B cell (primary cell): ENCODE results near the gene RNF19B. TPM values are rescaled to one million over a fixed set of nuclear protein-coding genes. Genes with fewer than 3 reads are reported as not detected.

Source experiments
- ATAC-seq: fragments of 200-7000 bp; cut with Tn5 transposase; one replicate; pipeline ENCODE4 v1.10.0; 2021; ENCODE audit warnings: low read depth, mild to moderate bottlenecking, moderate number of reproducible peaks, moderate library complexity
- CTCF ChIA-PET: fragments of 350-600 bp; sonication (Branson Sonifier 250); formaldehyde crosslinking; loops from one replicate; lab custom pipeline; 2021; ENCODE audit warnings: antibody characterized with exemption, inconsistent platforms; lab: Charles Lee
- POLR2A ChIA-PET: fragments of 350-600 bp; sonication (Branson Sonifier 250); formaldehyde crosslinking; loops from one replicate; lab custom pipeline; 2021; ENCODE audit warnings: antibody characterized with exemption; lab: Charles Lee
- DNase-seq: peaks from one replicate; pipeline ENCODE4 v3.0.0; 2013
- H2AFZ ChIP-seq: 2 replicates; pipeline ENCODE4 v1.6.1; 2012; ENCODE audit warnings: mild to moderate bottlenecking, low read depth, low read length; ENCODE audit not compliant: insufficient read depth, poor library complexity, severe bottlenecking
- H3K27ac ChIP-seq, 2 donors: 1 replicate in 1 of 2; 2 replicates in 1 of 2; pipeline ENCODE4 v1.5.1; 2012 to 2013; ENCODE audit warnings: low read length in 2 of 2, mild to moderate bottlenecking in 2 of 2, moderate library complexity in 1 of 2
- H3K27me3 ChIP-seq, 4 experiments: fragments of 200-600 bp in 1 of 4; sonication (generic) in 1 of 4; replicated peaks in 1 of 4; 1 replicate in 2 of 4; 2 replicates in 2 of 4; pipeline versions ENCODE4 v1.6.1 to v1.7.0; 2013 to 2016; ENCODE audit warnings: low read length in 3 of 4, mild to moderate bottlenecking in 2 of 4, mixed read lengths in 1 of 4, moderate library complexity in 1 of 4; ENCODE audit not compliant: insufficient read depth in 4 of 4, control insufficient read depth in 3 of 4; ENCODE audit errors: control extremely low read depth in 1 of 4
- H3K36me3 ChIP-seq, 2 experiments: replicated peaks in 1 of 2; 1 replicate in 1 of 2; 2 replicates in 1 of 2; pipeline versions ENCODE4 v1.6.1 to v1.7.1; 2013; ENCODE audit warnings: low read length in 1 of 2; ENCODE audit not compliant: insufficient read depth in 2 of 2, control insufficient read depth in 1 of 2; ENCODE audit errors: control extremely low read depth in 1 of 2, extremely low read depth in 1 of 2
- H3K4me1 ChIP-seq, 2 donors: fragments of 200-600 bp in 1 of 2; sonication (generic) in 1 of 2; 1 replicate in 1 of 2; 2 replicates in 1 of 2; pipeline versions ENCODE4 v1.5.1 to v1.6.1; 2013 to 2017; ENCODE audit warnings: low read length in 2 of 2; ENCODE audit not compliant: control insufficient read depth in 2 of 2, insufficient read depth in 2 of 2
- H3K4me2 ChIP-seq: replicated peaks from 2 replicates; pipeline ENCODE3; 2012; ENCODE audit warnings: mild to moderate bottlenecking, low read depth, low read length; ENCODE audit not compliant: poor library complexity, severe bottlenecking
- H3K4me3 ChIP-seq, 5 experiments: fragments of 200-600 bp in 1 of 5; sonication (generic) in 1 of 5; 1 replicate in 3 of 5; 2 replicates in 2 of 5; pipeline versions ENCODE4 v1.5.1 to v1.7.0; 2011 to 2016; ENCODE audit warnings: low read length in 4 of 5, mild to moderate bottlenecking in 4 of 5, low read depth in 2 of 5, control low read depth in 1 of 5, moderate library complexity in 1 of 5; ENCODE audit not compliant: insufficient read depth in 1 of 5; ENCODE audit errors: control extremely low read depth in 1 of 5, extremely low read depth in 1 of 5
- H3K79me2 ChIP-seq: fragments of 200-600 bp; sonication (generic); one replicate; pipeline ENCODE4 v1.6.0; 2016; ENCODE audit warnings: low read length; ENCODE audit not compliant: control insufficient read depth, insufficient read depth
- H3K9ac ChIP-seq: fragments of 200-600 bp; sonication (generic); 2 replicates; pipeline ENCODE4 v1.6.1; 2017; ENCODE audit warnings: mild to moderate bottlenecking, low read length, moderate library complexity
- H3K9me3 ChIP-seq, 3 donors: one replicate each; pipeline versions ENCODE4 v1.6.1 to v1.7.1; 2013; ENCODE audit warnings: low read length in 2 of 3; ENCODE audit not compliant: control insufficient read depth in 2 of 3, insufficient read depth in 1 of 3; ENCODE audit errors: control extremely low read depth in 1 of 3
- H4K20me1 ChIP-seq: 2 replicates; pipeline ENCODE4 v1.6.0; 2012; ENCODE audit warnings: mild to moderate bottlenecking, low read length; ENCODE audit not compliant: insufficient read depth, control insufficient read depth, poor library complexity, severe bottlenecking
- H3K27ac Mint-ChIP-seq: one replicate; pipeline ENCODE4 v1.8.0; 2021; ENCODE audit warnings: mixed read lengths
- H3K27me3 Mint-ChIP-seq: one replicate; pipeline ENCODE4 v1.8.0; 2021; ENCODE audit warnings: mixed read lengths
- H3K4me1 Mint-ChIP-seq: one replicate; pipeline ENCODE4 v1.8.0; 2021; ENCODE audit warnings: mixed read lengths
- H3K4me3 Mint-ChIP-seq: one replicate; pipeline ENCODE4 v1.8.0; 2021; ENCODE audit warnings: mixed read lengths
- H3K9me3 Mint-ChIP-seq: one replicate; pipeline ENCODE4 v1.8.0; 2022; ENCODE audit warnings: mixed read lengths; ENCODE audit not compliant: insufficient read depth
- CTCF ChIP-seq: fragments of 200-600 bp; IDR thresholded peaks from one replicate; pipeline ENCODE4 v1.8.0; 2022; ENCODE audit warnings: antibody characterized with exemption, mild to moderate bottlenecking
- EZH2 ChIP-seq: IDR thresholded peaks from 2 replicates; pipeline ENCODE4 v1.6.1; 2012; ENCODE audit warnings: borderline replicate concordance, low read depth, mild to moderate bottlenecking, moderate library complexity, low read length; ENCODE audit not compliant: insufficient read depth, poor library complexity, severe bottlenecking
- WGBS: methylation state at CpG from one replicate; pipeline ENCODE4 v1.1.5; 2013; ENCODE audit warnings: missing lambda C conversion rate; ENCODE audit not compliant: insufficient coverage; 5-methylcytosine and 5-hydroxymethylcytosine counted together
- intact Hi-C: fragments of 100-400 bp; cut with micrococcal nuclease; formaldehyde crosslinking; loops from one replicate; pipeline ENCODE4 v1.10.0; 2022
- polyA plus RNA-seq: library from polyadenylated mRNA; depleted of rRNA; stranded (reverse); fragments of >200 nt; gene quantifications from 2 replicates; pipeline ENCODE4 v1.2.3, GENCODE V29; 2012
- total RNA-seq, 2 donors: library from RNA; stranded (reverse); fragments of 120-200 nt in 1 of 2; gene quantifications; 1 replicate in 1 of 2; 2 replicates in 1 of 2; pipeline versions ENCODE4 v1.2.3 to v1.2.4, GENCODE V29; 2013 to 2022

RNF19B gene
- total and polyA plus RNA-seq, 2 donors (not counting 1 experiment from before 2014, with no cell fraction given): 29.9 to 40.3 TPM

DNA sequence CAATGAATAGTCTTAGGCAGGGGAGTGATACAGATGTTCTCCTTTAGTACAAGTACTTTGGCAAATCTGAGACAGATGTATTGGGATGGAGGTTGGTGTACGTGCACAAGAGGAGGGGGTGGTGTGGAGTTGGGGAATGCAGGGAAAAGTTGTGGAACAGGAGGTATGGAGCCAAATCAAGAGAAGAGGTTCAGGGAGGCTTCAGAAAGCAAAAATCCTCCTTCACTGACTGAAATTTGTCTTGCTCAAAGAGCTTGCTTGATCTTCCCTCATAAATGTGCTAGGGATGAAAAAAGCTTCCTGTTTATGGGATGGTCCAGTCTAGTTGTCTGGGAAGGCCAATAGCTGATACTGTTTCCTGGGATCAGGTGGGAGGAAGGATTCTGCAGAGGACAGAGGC, 5.8 kb downstream of the RNF19B start:
- Mint-ChIP-seq H3K4me3 (peak overlapping the region; percentile 6), H3K27ac (peak overlapping the region; percentile 38), H3K4me1 (peaks cover 74% of the 10 kb centered on the region), H3K9me3 (no peaks in the 10 kb centered on the region), H3K27me3 (no peaks in the 10 kb centered on the region)
- Histone ChIP-seq H3K9ac (no peak overlapping the region), H3K27me3 (no peaks in the 10 kb centered on the region), H3K4me2 (no peak overlapping the region), H3K4me3 (no peak overlapping the region), H2AFZ (no peak overlapping the region), H3K4me1 (peaks cover 44 to 46% of the 10 kb centered on the region in 2 donors), H3K79me2 (peaks cover 97% of the 10 kb centered on the region), H3K36me3 (no peaks in the 10 kb centered on the region), H3K9me3 (no peaks in the 10 kb centered on the region), H4K20me1 (peaks cover 39% of the 10 kb centered on the region), H3K27ac (no peak overlapping the region)
- ChIA-PET CTCF (interaction anchor here (0.7 to 1.6 kb wide), 3 partner anchors 22 to 48 kb away, joined by 3 to 4 read pairs (median 4); no protein-coding TSS in a partner anchor), POLR2A (no interaction called here)
- DNase-seq (no peak), ATAC-seq (no peak)
- 100% methylated on average over 1 of the region's 1 CpG for WGBS
- intact Hi-C loops: no loop called here
- TF ChIP-seq CTCF: no peak

- no peak overlapping the region for H2AFZ ChIP-seq
- CTCF ChIA-PET: interaction anchor here (1.0 to 1.8 kb wide), 2 partner anchors 14 to 24 kb away, joined by 3 to 5 read pairs; no protein-coding TSS in a partner anchor
- H3K27ac Mint-ChIP-seq: no peak overlapping the region
- no peaks in the 10 kb centered on the region for H3K9me3 ChIP-seq
- H3K4me1 Mint-ChIP-seq: peaks cover 67% of the 10 kb centered on the region
- POLR2A ChIA-PET: interaction anchor here (0.6 kb wide), 1 partner anchor 328 kb away, joined by 5 read pairs; no protein-coding TSS in a partner anchor
- H3K4me3 ChIP-seq: no peak overlapping the region
- peaks cover 0 to 3% of the 10 kb centered on the region in 2 experiments for H3K36me3 ChIP-seq
- TF ChIP-seq CTCF: no peak
- no peak for TF ChIP-seq EZH2
- no peak overlapping the region for H3K4me2 ChIP-seq
- no peaks in the 10 kb centered on the region for H3K27me3 ChIP-seq
- no peak overlapping the region for H3K27ac ChIP-seq
- no peaks in the 10 kb centered on the region for H3K9me3 Mint-ChIP-seq
- H3K4me1 ChIP-seq: peaks cover 36% of the 10 kb centered on the region in 2 donors
- H4K20me1 ChIP-seq: peaks cover 38% of the 10 kb centered on the region
- H3K27me3 Mint-ChIP-seq: no peaks in the 10 kb centered on the region
- H3K4me3 Mint-ChIP-seq: no peak overlapping the region
- ATAC-seq: no peak
- peaks cover 97% of the 10 kb centered on the region for H3K79me2 ChIP-seq
- H3K9ac ChIP-seq: no peak overlapping the region
- 90% methylated on average over 2 of the region's 3 CpGs for WGBS
- DNase-seq: no peak
- intact Hi-C loops: no loop called here
Observed at GRCh38 chr1:32957017-32957416, 7.6 kb downstream of the RNF19B start.
